Central memory CD4-positive, alpha-beta T cell (primary cell): ENCODE measurements around the gene UBE2H.
"Not testable (repeated sequence)": the region's sequence is repeated elsewhere in the genome, so short reads cannot be mapped to it uniquely, and the experiment has no call there.

Experiments
- DNase-seq: peaks from one replicate; pipeline ENCODE4 v3.0.0; 2022
- total RNA-seq, 3 experiments: gene quantifications; one replicate each; lab custom pipeline; 2026; lab: John Stamatoyannopoulos, UW

UBE2H gene
- 28.9 to 121 (median 80.2) reads per million in 3 experiments for total RNA-seq

GRCh38 chr7:129952653-129953560 is at the start of gene UBE2H:
Gene UBE2H (minus strand): TSS chr7:129952960. CDS start chr7:129952555, 405 bp downstream.
- DNase-seq = peak; percentile 82

GRCh38 chr7:129998446-129998845 is 45.7 kb upstream of the UBE2H start:
- DNase-seq = no peak

GRCh38 chr7:129997285-129997684 is 44.5 kb upstream of the UBE2H start:
- DNase-seq = no peak

- DNase-seq = no peak
These were observed 40.5 kb upstream of the UBE2H start for GRCh38 chr7:129993275-129993674.

GRCh38 chr7:129990403-129991192 is 37.8 kb upstream of the UBE2H start:
- no peak for DNase-seq

- DNase-seq = peak; percentile 6
These were observed 36.7 kb upstream of the UBE2H start for GRCh38 chr7:129989466-129989865.

- DNase-seq = no peak
These were observed 33.8 kb upstream of the UBE2H start for GRCh38 chr7:129986600-129986999.

GRCh38 chr7:129980667-129981066 is 27.9 kb upstream of the UBE2H start:
- DNase-seq = no peak

- DNase-seq = no peak
These were observed 22.5 kb upstream of the UBE2H start for GRCh38 chr7:129975309-129975708.

- DNase-seq = no peak
These were observed 18.1 kb upstream of the UBE2H start for GRCh38 chr7:129970816-129971215.

GRCh38 chr7:129969881-129970446 is 17.2 kb upstream of the UBE2H start:
- no peak for DNase-seq

GRCh38 chr7:129968592-129969383 is 16.0 kb upstream of the UBE2H start:
- DNase-seq = no peak

- DNase-seq = not testable (repeated sequence)
These were observed 7.4 kb upstream of the UBE2H start for GRCh38 chr7:129960204-129960475.

- no peak for DNase-seq
These were observed 6.9 kb upstream of the UBE2H start for GRCh38 chr7:129959471-129960203.

- no peak for DNase-seq
These were observed 6.1 kb upstream of the UBE2H start for GRCh38 chr7:129958643-129959470.

- no peak for DNase-seq
These were observed 3.3 kb upstream of the UBE2H start for GRCh38 chr7:129955993-129956543.

GRCh38 chr7:129952086-129952652 is 591 bp downstream of the UBE2H start:
- DNase-seq = peak; percentile 28

- DNase-seq = no peak
These were observed 1.3 kb downstream of the UBE2H start for GRCh38 chr7:129951226-129952085.

GRCh38 chr7:129950933-129951225 is 1.9 kb downstream of the UBE2H start:
- DNase-seq = no peak
